Kidney epithelial cell (primary cell): ENCODE measurements around the gene ANKS1B. TPM values are rescaled to one million over a fixed set of nuclear protein-coding genes. Genes with fewer than 3 reads are reported as not detected.

Experiments
- DNase-seq: peaks from one replicate; pipeline ENCODE4 v3.0.0-alpha.2; 2010; ENCODE audit warnings: low read depth
- H3K27me3 ChIP-seq: 2 replicates; pipeline ENCODE4 v1.6.0; 2011; ENCODE audit warnings: low read length; ENCODE audit not compliant: control insufficient read depth, insufficient read depth
- H3K36me3 ChIP-seq: 2 replicates; pipeline ENCODE4 v1.5.1; 2011; ENCODE audit warnings: low read length; ENCODE audit not compliant: control insufficient read depth, insufficient read depth
- H3K4me3 ChIP-seq: 2 replicates; pipeline ENCODE4 v1.5.1; 2011; ENCODE audit warnings: low read depth, mild to moderate bottlenecking, control low read depth, low read length
- total RNA-seq: library from RNA; depleted of rRNA; stranded (reverse); fragments of >200 nt; gene quantifications from 2 replicates; pipeline ENCODE4 v1.2.3, GENCODE V29; 2015
- TF ChIP-seq, protein P1 (sequence below): IDR thresholded peaks from 2 replicates; pipeline ENCODE4 v1.5.1; 2011; ENCODE audit warnings: mild to moderate bottlenecking, moderate library complexity, low read length, control low read depth, inconsistent platforms; ENCODE audit not compliant: insufficient read depth, poor library complexity, severe bottlenecking

ANKS1B gene
- total RNA-seq, 1 donor from 2014 or later = 0.13 TPM

- Histone ChIP-seq H3K4me3 (no peak overlapping the region), H3K36me3 (no peaks in the 10 kb centered on the region), H3K27me3 (no peaks in the 10 kb centered on the region)
- TF ChIP-seq, protein P1, sequence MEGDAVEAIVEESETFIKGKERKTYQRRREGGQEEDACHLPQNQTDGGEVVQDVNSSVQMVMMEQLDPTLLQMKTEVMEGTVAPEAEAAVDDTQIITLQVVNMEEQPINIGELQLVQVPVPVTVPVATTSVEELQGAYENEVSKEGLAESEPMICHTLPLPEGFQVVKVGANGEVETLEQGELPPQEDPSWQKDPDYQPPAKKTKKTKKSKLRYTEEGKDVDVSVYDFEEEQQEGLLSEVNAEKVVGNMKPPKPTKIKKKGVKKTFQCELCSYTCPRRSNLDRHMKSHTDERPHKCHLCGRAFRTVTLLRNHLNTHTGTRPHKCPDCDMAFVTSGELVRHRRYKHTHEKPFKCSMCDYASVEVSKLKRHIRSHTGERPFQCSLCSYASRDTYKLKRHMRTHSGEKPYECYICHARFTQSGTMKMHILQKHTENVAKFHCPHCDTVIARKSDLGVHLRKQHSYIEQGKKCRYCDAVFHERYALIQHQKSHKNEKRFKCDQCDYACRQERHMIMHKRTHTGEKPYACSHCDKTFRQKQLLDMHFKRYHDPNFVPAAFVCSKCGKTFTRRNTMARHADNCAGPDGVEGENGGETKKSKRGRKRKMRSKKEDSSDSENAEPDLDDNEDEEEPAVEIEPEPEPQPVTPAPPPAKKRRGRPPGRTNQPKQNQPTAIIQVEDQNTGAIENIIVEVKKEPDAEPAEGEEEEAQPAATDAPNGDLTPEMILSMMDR = no peak
- no peak for DNase-seq
Measured at GRCh38 chr12:98830657-98831056, 1154.1 kb downstream of the ANKS1B start.

- Histone ChIP-seq H3K27me3 (no peaks in the 10 kb centered on the region), H3K4me3 (no peak overlapping the region), H3K36me3 (no peaks in the 10 kb centered on the region)
- no peak for DNase-seq
- TF ChIP-seq, protein P1 = no peak
Measured at GRCh38 chr12:98828802-98829600, 1155.7 kb downstream of the ANKS1B start.

GRCh38 chr12:98823012-98823411 is 1161.7 kb downstream of the ANKS1B start:
- H3K27me3 ChIP-seq = no peaks in the 10 kb centered on the region
- H3K4me3 ChIP-seq = no peak overlapping the region
- no peaks in the 10 kb centered on the region for H3K36me3 ChIP-seq
- no peak for DNase-seq
- TF ChIP-seq, protein P1 = no peak

- Histone ChIP-seq H3K27me3 (no peaks in the 10 kb centered on the region), H3K36me3 (no peaks in the 10 kb centered on the region), H3K4me3 (no peak overlapping the region)
- no peak for DNase-seq
- TF ChIP-seq, protein P1 = no peak
Measured at GRCh38 chr12:98821866-98822265, 1162.9 kb downstream of the ANKS1B start.

DNA sequence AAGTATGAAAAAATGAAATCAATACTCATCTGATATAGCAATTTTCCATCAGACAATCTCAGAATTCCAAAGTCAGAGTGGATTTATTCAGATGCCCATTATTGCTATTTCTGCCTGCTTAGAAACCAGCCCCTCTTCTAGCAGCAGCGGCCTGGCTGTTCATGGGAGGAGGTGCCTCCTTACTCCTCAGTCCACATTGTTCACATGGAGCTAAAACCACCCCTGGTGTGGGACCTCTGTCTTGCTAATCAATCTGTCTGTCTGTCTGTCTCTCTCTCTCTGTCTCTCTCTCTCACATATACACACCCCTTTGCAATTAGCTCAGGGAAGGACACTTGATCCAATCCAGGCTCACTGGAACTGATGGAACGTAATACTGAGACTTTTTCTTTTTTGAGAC is 1163.5 kb downstream of the ANKS1B start:
- Histone ChIP-seq H3K4me3 (no peak overlapping the region), H3K27me3 (no peaks in the 10 kb centered on the region), H3K36me3 (no peaks in the 10 kb centered on the region)
- TF ChIP-seq, protein P1 = no peak
- no peak for DNase-seq
